Ammon's horn (tissue), 1 donor: Measurements from ENCODE around the gene ACTR6.
"Not testable (repeated sequence)": the region's sequence is repeated elsewhere in the genome, so short reads cannot be mapped to it uniquely, and the experiment has no call there.

Experiments
- DNase-seq: peaks from one replicate; pipeline ENCODE4 v3.0.0-alpha.2; 2016; ENCODE audit warnings: low spot score

ACTR6 gene

DNA sequence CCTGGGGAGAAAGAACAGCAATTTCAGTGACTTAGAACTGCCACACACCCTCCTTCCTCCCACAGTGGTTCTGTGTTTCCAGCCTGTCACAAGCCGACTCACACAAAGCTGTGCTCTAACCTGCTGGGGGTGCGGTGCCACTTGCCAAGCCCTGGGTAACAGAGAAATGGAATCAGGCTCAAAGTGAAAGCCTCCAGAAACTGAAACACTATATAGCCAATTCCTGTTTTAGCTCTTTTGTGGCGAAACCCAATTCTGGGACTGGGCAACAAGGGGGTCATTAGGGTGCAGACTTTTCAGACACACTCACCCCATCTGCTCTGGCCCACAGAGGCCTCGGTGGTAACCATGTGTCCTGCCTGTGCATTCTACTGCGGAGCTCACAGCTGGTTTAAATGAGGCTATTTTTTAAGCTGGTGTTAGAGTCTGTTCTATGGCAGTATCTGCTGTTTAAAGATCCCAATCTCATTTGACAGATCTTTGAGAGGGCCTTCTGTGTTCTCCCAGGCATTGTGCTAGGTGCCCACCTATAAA is 15.2 kb upstream of the ACTR6 start:
- peak; percentile 80 for DNase-seq

DNA sequence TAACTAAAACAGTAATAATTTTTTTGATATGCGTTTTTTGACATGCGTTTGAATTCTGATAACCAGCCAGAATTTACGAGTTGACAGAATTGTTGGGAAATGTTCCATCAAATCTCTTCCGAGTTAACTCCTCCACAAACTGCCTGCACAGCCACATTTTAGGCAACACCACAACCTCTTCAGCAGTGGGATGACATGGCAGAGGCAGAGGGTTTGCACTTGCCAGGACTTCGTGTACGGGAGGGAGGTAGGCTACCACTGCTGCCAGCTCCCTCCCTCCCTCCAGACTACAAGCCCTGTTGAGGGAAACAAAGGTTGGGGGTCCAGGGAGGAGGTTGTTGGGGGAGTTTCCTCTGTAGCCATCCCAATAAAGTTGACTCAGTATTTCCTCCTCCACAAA is 14.5 kb upstream of the ACTR6 start:
- DNase-seq: peak; percentile 64

DNA sequence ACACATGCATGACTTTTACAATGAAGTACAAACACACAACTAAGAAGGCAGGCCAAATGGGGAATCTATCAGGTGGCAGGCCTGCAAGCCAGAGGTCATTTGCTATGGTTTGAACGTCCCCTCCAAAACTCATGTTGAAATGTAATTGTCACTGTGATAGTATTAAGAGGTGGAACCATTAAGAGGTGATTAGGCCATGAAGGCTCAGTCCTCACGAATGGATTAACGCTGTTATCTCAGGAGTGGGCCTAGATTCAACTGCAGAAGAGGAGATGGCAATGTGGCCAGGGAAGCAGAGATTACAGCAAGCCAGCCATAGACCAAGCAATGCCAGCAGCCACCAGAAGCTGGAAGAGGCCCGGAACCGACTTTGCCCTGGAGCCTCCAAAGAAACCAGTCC is 13.5 kb upstream of the ACTR6 start:
- no peak for DNase-seq

GRCh38 chr12:100187857-100188519 is 12.6 kb upstream of the ACTR6 start:
- DNase-seq: no peak

- DNase-seq: not testable (repeated sequence)
These were observed 11.6 kb upstream of the ACTR6 start for GRCh38 chr12:100188888-100189635.

DNA sequence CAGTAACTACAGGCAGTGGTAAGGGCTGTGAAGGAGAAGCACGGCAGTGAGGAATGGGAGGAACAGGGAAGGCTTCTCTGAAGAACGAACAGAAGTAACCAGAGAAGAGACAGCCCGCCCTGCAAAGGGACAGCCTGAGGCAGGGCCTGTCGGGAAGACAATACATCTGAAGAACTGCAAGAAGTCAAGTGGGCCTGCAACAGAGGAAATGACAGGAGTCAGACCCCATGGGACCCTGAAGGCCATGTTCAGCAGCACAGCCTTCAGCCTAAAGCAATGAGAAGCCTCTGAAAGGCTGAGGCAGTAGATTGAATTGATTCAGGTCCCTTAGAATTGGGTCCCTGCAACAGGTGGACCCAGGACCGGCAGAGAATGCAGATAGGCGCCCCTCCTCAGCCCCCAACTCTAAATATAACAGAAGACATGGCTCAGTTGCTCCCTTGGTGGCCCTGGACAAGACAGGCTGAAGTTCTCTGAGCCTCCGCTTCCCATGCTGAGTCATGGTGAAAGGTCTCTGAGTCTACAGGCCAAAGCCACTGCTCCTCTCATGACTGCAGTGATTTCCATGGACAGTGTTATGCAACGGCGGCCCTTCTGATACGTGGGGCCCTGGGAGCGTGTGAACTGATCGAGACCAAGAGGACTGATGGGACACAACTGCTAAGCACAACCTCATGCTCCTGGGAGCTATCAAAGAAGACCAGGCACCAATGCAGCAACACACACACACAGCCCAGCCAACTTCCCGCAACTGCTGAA is 10.8 kb upstream of the ACTR6 start:
- no peak for DNase-seq

- DNase-seq: no peak
These were observed 7.5 kb upstream of the ACTR6 start for GRCh38 chr12:100193085-100193484.

DNA sequence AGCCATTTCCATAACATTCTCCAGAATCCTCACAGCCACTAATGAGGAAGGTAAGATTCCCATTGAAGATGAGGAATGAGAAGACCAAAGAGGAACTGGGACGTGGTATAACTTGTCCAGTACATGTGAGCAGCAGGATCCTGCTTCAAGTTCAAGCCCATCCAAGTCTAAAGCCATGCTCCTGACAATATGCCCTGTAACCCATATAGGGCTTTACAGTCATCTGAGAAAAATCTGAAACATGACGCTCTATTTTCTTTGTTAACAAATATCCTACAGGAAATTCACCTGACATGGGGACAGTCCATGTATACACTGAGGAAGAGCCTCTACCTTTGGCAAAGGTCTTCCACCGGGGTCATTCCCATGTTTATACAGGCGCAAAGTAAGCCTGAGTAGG is 3.1 kb upstream of the ACTR6 start:
- DNase-seq: no peak

GRCh38 chr12:100199023-100199346 is 1.6 kb upstream of the ACTR6 start:
- no peak for DNase-seq

DNA sequence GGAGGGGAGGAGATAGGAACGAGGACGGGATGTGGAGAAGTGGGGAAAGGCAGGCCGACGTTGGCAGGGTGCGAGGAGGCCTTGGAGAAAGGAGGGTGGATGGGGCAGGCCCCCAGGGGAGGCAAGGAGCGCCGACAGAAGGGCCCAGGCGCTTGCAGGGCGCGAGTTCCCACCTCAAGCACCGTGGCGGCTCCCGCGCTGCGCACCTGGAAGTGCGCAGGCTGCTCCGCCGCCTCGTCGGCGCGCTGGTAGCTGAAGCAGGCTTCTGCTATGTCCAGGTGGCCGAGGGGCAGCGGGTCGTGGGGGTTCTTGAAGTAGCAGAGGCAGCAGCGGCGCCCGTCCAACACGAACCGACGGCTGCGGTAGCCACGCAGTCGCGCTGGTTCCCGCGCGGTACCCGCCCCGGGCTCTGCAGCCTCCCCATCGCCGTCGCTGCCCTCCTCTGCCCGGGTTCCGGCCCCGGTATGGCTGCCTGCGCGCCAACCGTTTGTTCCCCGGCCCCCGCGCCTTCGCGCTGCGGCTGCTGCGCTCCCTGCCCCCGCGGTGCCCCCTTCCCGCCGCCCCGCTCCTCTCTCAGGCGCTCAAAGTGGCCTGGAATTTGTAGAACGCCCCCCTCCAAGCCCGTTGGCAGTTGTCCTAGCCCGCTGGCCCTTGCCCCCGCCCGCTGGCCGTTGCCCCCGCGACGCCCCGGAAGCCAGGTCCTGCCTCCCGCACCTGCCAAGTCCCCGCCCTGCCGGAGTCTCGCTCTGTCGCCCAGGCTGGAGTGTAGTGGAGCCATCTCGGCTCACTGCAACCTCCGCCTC is 1.1 kb upstream of the ACTR6 start:
- peak; percentile 46 for DNase-seq

- no peak for DNase-seq
These were observed 1.2 kb downstream of the ACTR6 start for GRCh38 chr12:100201604-100202423.

GRCh38 chr12:100207311-100207710 is 6.7 kb downstream of the ACTR6 start:
- DNase-seq: no peak

DNA sequence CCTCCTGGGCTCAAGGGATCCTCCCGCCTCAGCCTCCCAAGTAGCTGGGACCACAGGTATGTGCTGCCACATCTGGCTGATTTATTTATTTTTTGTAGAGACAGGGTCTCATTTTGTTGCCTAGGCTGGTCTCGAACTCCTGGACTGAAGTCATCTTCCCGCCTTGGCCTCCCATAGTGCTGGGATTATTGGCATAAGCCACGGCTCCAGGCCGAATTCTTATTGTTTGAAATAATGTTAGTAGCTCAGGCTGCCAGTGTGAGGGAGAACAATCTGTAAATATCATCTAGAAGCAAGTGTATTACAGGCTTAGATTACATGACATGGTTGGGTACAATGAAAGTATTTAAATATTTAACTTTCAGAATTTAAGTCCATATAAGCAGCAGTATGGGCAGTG is 8.2 kb downstream of the ACTR6 start:
- DNase-seq: no peak

GRCh38 chr12:100211698-100212097 is 11.1 kb downstream of the ACTR6 start:
- DNase-seq: no peak

DNA sequence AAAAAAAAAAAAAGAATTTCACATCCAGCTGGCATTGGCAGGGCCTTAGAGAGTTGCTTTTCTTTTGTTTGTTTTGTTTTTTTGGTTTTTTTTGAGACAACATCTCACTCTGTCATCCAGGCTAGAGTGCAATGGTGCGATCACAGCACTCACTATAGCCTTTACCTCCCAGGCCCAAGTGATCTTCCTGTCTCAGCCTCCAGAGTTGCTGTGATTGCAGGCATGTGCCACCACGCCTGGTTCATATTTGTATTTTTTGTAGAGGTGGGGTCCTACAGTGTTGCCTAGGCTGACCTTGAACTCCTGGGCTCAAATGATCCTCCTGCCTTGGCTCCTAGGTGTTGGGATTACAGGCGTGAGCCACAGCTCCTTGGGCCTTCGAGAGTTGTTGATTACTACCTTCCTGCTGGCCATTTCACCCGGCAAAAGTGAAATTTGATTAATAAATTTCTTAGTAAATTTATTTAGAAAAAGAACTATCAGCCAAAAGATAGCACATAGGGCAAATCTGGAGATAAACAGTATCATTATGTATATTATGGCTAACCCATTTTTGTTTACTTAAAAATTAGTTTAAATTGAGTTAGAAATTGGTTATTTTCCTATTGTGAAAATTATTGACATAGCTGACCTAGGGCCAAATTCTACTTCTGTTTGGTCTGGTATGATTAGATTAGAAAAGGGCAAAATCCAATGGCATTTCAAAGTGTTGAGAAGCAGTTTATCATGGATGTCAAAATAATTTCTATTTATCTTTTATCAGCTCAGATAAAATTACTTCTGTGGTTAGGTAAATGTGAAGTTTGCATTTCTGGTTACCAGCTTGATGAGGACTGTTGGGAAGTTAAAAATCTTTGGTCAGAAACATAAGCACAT is 12.6 kb downstream of the ACTR6 start:
- DNase-seq: no peak

- no peak for DNase-seq
These were observed 13.9 kb downstream of the ACTR6 start for GRCh38 chr12:100214518-100214917.

- DNase-seq: no peak
These were observed 14.6 kb downstream of the ACTR6 start for GRCh38 chr12:100215209-100215608.

GRCh38 chr12:100216337-100216736 is 15.7 kb downstream of the ACTR6 start:
- no peak for DNase-seq

DNA sequence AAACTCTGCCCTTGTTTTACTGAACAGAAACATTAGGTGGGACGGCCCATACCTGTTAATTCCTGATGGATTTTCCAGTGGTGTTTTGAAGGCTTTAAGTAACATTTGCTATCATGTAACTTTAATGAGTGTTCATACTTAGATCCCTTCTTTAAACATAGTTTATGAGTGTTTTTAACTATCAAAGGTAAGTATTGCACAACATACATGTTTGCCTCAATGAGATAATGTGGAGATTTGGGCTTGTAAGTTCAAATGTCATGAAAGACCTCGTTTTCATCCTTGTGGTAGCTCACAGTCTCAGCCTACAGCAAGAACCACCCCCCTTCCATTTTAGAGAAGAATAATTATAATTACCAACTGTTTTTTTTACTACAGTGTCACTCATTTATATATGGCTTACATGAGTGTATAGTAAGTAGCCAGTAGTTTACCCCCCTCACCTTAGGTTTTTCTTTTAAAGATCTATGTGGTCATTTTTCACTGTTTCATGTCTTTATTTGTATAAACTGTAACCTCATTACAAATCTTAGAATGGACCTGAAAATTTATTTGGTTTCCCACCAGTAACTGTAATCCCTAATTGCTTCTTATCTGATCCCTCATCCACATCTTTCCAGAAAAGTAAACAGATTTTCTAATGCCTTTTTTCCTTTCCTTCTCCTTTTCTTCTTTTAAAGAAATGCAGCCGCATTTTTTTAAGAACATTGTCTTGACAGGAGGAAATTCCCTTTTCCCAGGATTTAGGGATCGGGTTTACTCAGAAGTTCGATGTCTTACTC is 18.9 kb downstream of the ACTR6 start:
- no peak for DNase-seq
